Measurements from ENCODE around the gene MXD1.
"Not testable (repeated sequence)": the region's sequence is repeated elsewhere in the genome, so short reads cannot be mapped to it uniquely, and the experiment has no call there.

The MXD1 gene

DNA sequence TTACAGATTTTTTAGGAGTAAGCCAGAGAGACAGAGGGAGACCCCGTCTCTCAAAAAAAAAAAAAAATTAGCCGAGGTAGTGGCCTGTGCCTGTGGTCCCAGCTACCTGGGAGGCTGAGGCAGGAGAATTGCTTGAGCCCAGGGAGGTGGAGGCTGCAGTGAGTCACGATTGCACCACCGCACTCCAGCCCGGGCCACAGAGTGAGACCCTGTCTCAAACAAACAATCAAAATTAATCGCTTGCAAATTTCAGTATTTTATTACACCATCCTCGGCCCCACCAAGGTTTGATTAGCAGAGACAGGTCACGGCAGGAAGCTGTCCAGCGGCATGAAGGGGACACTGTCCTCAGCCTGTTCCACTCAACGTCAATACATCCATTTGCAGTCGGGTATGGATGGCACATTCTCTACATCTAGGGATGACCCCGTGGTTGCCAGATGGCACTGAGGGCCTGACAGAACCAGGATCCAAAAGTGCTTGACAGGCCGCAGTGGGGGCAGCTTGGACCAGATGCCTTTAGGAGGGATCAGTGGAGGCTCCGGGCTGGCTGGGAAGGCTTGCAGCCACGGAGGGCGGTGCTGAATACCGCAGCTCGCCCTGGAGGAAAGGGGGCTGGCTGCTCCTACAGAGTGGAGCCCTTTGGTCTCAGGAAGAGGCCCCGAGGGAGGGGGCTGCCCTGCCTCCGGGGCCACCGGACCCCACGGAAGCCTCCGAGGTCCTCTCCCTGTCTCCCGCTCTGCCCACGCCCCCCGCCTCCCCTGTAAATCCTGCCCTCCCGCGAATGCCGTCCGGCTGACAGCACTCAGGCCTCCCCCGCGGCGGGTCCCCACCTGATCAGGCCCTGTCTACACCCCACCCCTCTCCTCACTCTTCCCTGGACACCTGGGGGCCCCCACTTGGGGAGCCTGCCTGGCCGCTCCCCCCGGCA is 33.4 kb downstream of the MXD1 start:
- H3K36me3 ChIP-seq (ENCODE audit: insufficient read depth): no peaks in the 10 kb centered on the region
- H3K79me2 ChIP-seq (ENCODE audit: insufficient read depth, low read depth): no peaks in the 10 kb centered on the region
- no peak overlapping the region for H2AFZ ChIP-seq (ENCODE audit: low read depth)
- no peak overlapping the region for H3K27ac ChIP-seq
- H3K4me2 ChIP-seq: no peak overlapping the region
- H3K4me1 ChIP-seq (ENCODE audit: low read depth, poor library complexity, severe bottlenecking): peaks cover 9% of the 10 kb centered on the region
- TF ChIP-seq CTCF (conservative IDR thresholded peaks at IDR 0.05; ENCODE audit: low read depth, low read length): no peak
- no peak overlapping the region for H3K9ac ChIP-seq
- no peak overlapping the region for H3K4me3 ChIP-seq (IDR thresholded peaks at IDR 0.05; ENCODE audit: insufficient read depth, low read depth, low read length)
- H4K20me1 ChIP-seq (ENCODE audit: insufficient read depth): no peaks in the 10 kb centered on the region
- H3K27me3 ChIP-seq (ENCODE audit: insufficient read depth, low read depth): no peaks in the 10 kb centered on the region

DNA sequence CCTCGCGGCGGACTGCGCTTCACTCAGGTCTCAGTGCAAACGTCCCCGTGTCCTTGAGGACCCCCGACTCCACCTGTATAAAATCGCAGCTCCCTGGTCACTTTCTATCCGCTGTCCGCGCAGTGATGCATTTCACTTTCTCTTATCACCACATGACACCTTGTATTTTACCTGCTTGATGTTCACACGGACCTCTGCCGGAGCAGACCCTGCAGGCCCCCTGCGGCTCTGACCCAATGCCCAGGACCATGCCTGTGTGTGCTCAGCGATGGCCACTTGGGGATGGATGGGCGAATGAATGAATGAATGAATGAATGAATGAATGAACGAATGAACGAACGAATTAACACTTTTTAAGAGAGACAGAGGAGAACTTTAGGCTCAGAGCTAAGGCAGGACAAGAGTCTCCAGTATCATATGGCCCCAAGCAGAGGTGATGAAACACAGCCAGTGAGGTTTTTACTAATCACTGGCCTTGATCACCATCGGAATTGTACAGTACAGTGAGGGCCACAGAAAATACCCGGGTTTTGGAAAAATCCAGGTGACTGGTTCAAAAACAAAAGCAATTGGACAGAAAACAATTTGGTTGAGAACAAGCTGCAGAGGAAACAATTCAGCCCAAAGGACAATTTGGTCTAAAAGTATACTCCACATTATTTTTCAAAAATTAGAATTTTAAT is 34.2 kb downstream of the MXD1 start:
- Histone ChIP-seq H4K20me1 (ENCODE audit: insufficient read depth) (no peaks in the 10 kb centered on the region), H2AFZ (ENCODE audit: low read depth) (no peak overlapping the region), H3K27ac (no peak overlapping the region), H3K36me3 (ENCODE audit: insufficient read depth) (no peaks in the 10 kb centered on the region), H3K9ac (no peak overlapping the region), H3K4me2 (no peak overlapping the region), H3K4me1 (ENCODE audit: low read depth, poor library complexity, severe bottlenecking) (peaks cover 9% of the 10 kb centered on the region), H3K27me3 (ENCODE audit: insufficient read depth, low read depth) (no peaks in the 10 kb centered on the region), H3K79me2 (ENCODE audit: insufficient read depth, low read depth) (no peaks in the 10 kb centered on the region), H3K4me3 (IDR thresholded peaks at IDR 0.05; ENCODE audit: insufficient read depth, low read depth, low read length) (no peak overlapping the region)
- TF ChIP-seq CTCF (conservative IDR thresholded peaks at IDR 0.05; ENCODE audit: low read depth, low read length): no peak

DNA sequence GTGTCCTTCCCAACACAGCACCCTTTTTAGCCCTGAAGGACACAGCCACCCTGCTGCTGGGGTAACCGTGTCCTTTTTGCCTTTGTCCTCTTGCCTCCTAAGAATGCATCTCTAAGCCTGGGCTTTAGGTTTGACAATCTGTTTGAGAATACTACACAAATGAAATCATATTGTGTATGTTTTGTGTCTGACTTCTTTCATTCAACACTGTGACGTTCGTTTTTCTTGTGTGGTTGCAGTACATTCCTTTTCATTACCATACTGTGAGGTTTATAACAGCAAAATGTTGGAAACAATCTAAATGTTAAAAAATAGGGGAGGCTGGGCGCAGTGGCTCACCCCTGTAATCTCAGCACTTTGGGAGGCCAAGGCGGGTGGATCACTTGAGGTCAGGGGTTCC is 35.3 kb downstream of the MXD1 start:
- no peak overlapping the region for H2AFZ ChIP-seq (ENCODE audit: low read depth)
- no peaks in the 10 kb centered on the region for H3K79me2 ChIP-seq (ENCODE audit: insufficient read depth, low read depth)
- no peak overlapping the region for H3K9ac ChIP-seq
- TF ChIP-seq CTCF (conservative IDR thresholded peaks at IDR 0.05; ENCODE audit: low read depth, low read length): no peak
- H3K4me2 ChIP-seq: no peak overlapping the region
- H4K20me1 ChIP-seq (ENCODE audit: insufficient read depth): no peaks in the 10 kb centered on the region
- H3K4me1 ChIP-seq (ENCODE audit: low read depth, poor library complexity, severe bottlenecking): peaks cover 9% of the 10 kb centered on the region
- no peak overlapping the region for H3K4me3 ChIP-seq (IDR thresholded peaks at IDR 0.05; ENCODE audit: insufficient read depth, low read depth, low read length)
- H3K27me3 ChIP-seq (ENCODE audit: insufficient read depth, low read depth): no peaks in the 10 kb centered on the region
- H3K36me3 ChIP-seq (ENCODE audit: insufficient read depth): no peaks in the 10 kb centered on the region
- no peak overlapping the region for H3K27ac ChIP-seq

DNA sequence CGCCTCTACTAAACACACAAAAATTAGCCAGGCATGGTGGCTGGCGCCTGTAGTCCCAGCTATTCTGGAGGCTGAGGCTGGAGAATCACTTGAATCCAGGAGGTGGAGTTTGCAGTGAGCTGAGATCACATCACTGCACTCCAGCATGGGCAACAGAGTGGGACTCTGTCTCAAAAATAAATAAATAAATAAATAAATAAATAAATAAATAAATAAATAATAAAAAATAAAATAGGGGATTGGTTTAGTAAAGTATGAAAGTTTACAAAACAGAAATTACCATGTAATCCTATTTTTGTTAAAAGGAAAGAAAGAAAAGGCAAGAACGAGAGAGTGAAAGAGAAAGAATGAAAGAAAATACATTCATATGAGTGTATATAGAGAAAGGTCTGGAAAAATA is 35.8 kb downstream of the MXD1 start:
- not testable (repeated sequence) for H3K4me3 ChIP-seq (IDR thresholded peaks at IDR 0.05; ENCODE audit: insufficient read depth, low read depth, low read length); H3K9ac ChIP-seq; H3K4me2 ChIP-seq; H3K27me3 ChIP-seq (ENCODE audit: insufficient read depth, low read depth); H2AFZ ChIP-seq (ENCODE audit: low read depth); H3K79me2 ChIP-seq (ENCODE audit: insufficient read depth, low read depth); H3K27ac ChIP-seq; H4K20me1 ChIP-seq (ENCODE audit: insufficient read depth); H3K4me1 ChIP-seq (ENCODE audit: low read depth, poor library complexity, severe bottlenecking); H3K36me3 ChIP-seq (ENCODE audit: insufficient read depth)
